Frontal cortex (tissue), 4 donors: ENCODE measurements around the gene TEDC1. TPM values are rescaled to one million over a fixed set of nuclear protein-coding genes. Genes with fewer than 3 reads are reported as not detected.

ENCODE experiments used
- DNase-seq, 2 donors: peaks; one replicate each; pipeline ENCODE4 v3.0.0; 2012; ENCODE audit warnings: low spot score in 2 of 2
- FAIRE-seq: peaks from 2 replicates; lab custom pipeline; 2012; peaks lifted over from hg19 to GRCh38; lab: Jason Lieb, UNC
- total RNA-seq: library from RNA; depleted of rRNA; stranded (reverse); fragments of >200 nt; gene quantifications from one replicate; pipeline ENCODE4 v1.2.3, GENCODE V29; 2014
- donor health status: control.
- donor health status: control.
- donor health status: control.

TEDC1 gene
- total RNA-seq, 1 donor from 2014 or later = 5.7 TPM

DNA sequence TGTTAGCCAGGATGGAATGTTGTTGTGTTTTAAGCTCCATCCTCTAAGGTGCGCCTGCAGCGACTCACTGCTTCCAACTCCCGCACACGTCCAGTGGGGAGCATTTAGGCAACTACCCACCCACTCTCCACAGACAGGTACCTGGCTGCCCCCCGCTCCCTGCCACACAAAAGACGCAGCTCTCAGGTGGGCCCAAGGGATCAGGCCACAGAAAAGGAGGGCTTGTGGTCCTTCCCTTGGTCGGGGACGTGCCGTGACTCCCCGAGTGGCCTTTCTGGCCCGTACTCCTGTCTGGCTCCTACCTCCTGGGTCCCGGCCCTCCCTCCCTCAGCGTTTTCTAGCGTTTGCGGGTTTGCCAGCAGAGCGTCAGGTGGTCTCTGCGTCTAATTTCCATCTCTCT is 16.2 kb downstream of the TEDC1 start:
- no peak for DNase-seq
- no peak for FAIRE-seq

DNA sequence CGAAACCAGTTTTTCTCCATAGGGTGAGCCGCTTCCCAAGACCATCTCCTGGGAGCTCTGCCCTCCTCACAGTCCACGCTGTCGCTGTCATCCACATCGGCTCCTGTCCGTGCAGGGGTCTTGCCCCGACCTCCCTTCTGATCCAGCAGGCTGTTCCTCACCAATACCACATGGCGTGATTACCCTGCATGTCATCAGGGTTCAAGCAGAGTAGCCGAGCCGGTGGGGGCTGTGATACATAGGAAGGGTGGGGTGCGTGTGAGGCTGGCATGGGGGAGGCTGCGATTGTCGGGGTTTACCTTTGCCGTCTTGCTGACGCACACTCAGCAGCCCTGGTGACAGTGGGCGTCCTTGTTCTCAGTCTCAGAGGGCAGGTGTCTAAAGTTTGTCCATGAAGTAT is 17.0 kb downstream of the TEDC1 start:
- DNase-seq (no peak), FAIRE-seq (no peak)

DNA sequence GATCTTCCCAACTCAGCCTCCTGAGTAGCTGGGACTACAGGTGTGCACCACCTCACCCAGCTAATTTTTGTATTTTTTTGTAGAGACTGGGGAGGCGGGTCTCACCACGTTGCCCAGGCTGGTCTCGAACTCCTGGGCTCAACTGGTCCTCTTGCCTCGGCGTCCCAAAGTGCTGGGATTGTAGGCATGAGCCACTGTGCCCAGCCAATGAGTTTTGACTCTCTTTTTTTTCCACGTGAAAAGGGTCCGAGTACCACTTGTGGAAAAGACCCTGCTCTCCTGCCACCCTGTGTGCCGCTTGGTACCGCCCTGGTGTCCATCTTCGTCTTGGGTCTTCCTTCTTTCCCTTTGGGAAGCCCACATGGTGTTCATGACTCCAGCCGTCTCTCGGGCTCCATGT is 17.6 kb downstream of the TEDC1 start:
- FAIRE-seq (no peak), DNase-seq (no peak)

DNA sequence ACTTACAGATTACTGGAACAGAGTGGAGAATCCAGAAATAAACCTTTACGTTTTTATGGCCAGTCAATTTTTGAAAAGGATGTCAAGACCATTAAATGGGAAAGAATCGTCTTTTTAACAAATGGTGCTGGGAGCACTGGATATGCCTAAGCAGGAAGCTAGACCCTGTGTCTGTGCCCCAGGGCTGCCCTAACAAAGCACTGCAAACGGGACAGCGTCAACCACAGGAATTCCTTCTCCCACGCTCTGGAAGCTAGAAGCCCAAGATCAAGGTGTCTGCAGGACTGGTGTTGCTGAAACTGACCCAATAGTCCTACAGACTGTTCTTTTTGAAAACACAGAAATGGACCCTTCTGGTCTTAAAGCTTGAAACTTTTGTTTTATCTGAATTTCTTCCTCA is 26.1 kb downstream of the TEDC1 start:
- DNase-seq (no peak), FAIRE-seq (no peak)

DNA sequence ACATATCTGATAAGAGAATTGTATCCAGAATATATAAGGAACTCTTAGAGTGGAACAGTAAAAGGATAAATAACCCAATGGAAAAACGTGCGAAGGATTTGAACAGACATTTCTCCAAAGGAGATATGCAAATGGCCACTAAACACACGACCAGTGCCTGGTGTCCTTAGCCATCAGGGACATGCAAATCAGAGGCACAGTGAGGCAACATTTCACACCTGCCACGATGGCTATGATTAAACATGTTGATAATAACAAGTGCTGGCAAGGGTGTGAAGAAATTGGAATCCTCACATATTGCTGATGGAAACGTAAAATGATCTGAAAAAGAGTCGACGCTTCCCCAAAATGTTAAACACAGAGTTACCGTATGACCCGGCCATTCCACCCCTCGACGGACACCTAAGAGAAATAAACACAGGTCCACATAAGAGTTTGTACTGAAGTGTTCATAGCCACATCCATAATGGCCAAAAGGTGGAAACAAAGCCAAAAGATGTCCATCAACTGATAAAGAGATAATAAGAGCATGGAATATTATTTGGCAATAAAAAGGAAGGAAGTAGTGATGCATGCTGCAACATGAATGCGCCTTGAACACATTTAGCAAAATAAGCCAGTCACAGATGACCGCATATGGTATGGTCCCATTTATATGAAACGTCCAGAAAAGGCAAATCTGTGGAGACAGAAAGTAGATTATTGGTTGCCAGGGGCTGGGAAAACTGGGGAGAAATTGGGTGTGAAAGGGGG is 29.1 kb downstream of the TEDC1 start:
- no peak for FAIRE-seq
- no peak for DNase-seq

DNA sequence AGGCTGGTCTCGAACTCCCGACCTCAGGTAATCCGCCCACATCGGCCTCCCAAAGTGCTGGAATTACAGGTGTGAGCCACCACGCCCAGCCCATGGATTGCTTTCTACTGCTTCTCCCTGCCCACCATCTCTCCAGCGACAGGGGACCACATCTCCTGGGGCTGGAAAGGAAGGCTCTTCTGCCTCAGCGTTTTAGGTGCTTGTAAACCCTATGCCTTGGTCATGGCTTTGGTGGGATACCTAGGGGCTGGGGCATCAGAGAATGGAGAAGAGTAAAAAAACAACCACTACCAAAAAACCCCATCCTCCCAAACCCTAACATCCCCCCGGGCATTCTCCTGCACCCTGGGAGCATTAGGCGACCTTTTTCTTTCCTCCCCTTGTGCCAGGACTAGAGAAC is 34.3 kb downstream of the TEDC1 start:
- no peak for FAIRE-seq

DNA sequence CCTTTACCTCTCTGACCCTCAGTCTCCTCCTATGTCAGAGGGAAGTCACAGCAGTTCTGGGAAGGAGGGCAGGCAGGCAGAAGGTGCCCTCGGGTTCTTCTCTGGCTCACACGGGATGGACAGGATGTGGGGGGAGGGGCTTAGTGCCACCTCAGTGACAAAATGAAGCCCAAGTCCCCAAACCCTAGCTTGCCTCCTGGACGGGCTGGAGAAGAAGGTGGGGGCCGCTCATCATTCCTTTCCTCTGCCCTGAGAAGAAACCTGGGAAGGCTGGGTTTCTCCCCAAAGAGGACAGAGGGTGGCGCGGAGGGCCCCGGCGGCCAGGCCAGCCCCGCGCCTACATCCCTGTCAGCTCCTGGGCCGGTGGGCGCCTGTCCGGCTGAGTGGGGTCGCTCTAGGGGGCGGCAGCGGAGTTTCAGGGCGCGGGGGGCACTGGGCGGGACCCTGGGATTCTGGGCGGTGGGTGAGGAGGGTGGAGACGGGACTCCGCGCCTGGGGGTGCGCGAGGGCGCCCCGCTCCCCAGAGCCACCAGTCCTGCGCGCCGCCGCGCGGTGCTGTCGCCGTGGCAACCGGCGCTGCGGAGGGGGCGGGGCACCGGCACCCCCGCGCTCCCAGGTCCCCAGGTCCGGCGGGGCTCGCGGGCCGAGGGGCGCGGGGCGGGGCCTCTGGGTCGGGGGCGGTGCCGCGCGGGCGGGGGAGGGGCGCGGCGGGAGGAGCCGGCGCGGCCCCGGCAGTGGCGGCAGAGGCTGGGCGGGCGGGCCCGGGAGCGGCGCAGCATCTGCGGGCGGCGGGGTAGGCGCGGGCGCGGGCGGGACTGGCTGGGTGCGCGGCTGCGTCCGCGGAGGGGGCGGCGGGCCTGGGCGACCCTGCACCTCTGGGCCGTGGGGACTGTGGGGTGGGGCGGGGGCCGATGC is 35.1 kb downstream of the TEDC1 start, which contains the start of gene TMEM121:
TMEM121 (plus strand) TSS at position 723 of the 915 bp plus-strand sequence. CDS start 2,252 bp downstream, outside the sequence.
- FAIRE-seq (no peak), DNase-seq (peak; percentile 85 to 86)

More for the DNA sequence above, 34.3 kb downstream of the TEDC1 start:
- no peak for DNase-seq

DNA sequence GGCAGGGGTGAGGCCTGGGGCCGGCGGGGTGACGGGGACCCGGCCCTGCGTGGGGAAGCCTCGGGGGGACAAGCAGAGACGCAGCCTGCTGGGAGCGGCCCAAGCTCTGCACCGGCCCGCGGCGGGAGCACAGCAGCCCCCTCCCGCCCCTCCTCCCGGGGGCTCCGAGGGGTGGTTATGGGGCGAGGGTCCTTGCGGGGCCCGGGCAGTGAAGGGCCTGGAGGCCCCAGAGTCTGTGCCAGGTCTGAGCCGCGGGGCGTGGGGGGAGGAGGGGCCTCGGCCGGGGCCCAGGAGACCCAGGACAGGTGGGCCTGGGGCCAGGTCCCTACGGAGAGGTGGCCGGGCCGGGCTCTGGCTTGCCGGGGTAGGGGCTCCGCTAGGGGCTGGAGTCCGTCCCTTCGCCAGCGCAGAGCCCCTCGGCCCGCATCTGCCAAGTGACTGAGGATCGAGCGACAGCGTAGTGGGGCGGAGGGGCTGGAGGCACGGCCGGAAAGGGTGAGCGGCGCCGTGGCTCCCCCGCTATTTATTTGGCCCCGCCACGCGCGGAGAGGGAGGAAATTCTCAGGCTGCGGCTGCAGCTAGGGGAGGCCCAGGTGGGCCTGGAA is 35.8 kb downstream of the TEDC1 start:
- DNase-seq = peak in 1 of 2 donors; percentile 64
- no peak for FAIRE-seq

DNA sequence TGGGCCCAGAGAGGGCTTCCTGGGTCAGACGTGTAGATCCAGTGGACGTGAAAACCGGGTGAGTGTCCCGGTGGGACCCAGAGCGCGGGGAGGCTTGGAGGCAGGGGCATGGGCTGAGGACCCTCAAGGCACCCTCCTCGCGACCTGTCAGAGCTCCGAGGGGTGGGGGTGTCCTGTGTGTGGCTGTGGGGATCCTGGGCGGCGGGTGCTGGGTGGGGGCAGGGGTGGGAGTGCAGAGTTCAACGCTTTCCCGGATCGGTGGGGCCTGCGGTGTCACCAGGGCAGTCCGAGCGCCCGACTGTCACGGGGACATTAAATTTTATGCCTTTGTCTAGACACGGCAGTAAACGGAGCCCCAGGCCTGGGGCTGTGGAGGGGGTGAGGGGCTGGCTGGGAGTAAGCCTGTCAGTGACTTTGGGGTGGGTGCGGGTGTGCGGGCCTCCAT is 36.4 kb downstream of the TEDC1 start:
- FAIRE-seq (no peak), DNase-seq (no peak)

DNA sequence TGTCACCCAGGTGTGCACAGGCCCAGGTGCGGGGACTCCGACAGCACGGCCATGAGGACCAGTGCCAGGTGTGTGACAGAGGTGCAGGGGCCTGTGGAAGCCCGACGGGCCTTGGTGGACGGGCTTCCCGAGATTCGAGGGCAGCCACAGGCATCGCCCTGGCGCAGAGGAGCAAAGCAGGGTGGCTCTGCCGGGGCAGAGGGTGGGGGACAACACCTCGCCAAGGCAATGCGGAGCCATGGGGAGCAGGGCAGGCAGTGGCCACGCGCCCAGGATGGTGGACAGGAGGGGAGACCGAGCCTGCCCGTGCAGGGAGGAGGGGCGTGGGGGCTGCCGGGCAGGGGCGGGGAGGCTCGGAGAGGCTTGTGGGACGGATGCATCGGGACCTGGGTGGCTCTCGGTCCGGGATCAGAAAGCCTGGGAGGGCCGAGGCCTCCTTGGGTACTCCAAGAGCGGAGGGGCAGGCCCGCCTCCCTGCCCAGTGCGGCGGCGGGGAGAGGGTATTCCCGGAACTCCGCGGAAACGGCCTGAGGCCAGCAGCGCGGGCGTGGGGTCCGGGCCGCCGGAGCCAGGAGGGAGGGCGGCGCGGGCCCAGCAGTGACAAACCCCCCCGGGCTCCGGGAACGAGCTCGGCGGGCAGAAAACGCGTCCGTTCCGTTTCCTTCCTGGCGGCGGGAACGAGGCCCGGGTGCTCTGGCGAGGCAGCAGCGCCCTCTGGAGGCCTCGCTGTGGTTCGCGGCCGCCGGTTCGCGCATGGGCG is 37.0 kb downstream of the TEDC1 start:
- FAIRE-seq = no peak
- peak; percentile 95 to 97 for DNase-seq

DNA sequence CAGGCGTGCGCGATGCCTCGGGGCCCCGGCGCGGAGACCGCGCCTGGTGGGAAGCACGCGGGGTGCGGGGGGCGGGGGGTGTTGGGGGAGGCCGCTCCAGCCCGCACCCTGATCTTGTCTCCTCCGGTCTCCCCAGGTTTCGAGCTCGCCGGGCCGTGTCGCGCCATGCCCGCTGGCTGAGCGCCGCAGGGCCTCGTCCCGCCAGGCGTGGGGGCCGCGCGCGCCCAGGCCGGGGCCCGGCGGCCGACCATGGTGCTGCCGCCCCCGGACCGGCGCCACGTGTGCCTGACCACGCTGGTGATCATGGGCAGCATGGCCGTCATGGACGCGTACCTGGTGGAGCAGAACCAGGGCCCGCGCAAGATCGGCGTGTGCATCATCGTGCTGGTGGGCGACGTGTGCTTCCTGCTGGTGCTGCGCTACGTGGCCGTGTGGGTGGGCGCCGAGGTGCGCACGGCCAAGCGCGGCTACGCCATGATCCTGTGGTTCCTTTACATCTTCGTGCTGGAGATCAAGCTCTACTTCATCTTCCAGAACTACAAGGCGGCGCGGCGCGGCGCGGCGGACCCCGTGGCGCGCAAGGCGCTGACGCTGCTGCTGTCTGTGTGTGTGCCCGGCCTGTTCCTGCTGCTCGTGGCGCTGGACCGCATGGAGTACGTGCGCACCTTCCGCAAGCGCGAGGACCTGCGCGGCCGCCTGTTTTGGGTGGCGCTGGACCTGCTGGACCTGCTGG is 37.7 kb downstream of the TEDC1 start:
- DNase-seq = peak in 1 of 2 donors; percentile 63
- FAIRE-seq = no peak

DNA sequence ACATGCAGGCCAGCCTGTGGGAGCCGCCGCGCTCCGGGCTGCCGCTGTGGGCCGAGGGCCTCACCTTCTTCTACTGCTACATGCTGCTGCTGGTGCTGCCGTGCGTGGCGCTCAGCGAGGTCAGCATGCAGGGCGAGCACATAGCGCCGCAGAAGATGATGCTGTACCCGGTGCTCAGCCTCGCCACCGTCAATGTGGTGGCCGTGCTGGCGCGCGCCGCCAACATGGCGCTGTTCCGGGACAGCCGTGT is 38.2 kb downstream of the TEDC1 start:
- FAIRE-seq (no peak), DNase-seq (no peak)

DNA sequence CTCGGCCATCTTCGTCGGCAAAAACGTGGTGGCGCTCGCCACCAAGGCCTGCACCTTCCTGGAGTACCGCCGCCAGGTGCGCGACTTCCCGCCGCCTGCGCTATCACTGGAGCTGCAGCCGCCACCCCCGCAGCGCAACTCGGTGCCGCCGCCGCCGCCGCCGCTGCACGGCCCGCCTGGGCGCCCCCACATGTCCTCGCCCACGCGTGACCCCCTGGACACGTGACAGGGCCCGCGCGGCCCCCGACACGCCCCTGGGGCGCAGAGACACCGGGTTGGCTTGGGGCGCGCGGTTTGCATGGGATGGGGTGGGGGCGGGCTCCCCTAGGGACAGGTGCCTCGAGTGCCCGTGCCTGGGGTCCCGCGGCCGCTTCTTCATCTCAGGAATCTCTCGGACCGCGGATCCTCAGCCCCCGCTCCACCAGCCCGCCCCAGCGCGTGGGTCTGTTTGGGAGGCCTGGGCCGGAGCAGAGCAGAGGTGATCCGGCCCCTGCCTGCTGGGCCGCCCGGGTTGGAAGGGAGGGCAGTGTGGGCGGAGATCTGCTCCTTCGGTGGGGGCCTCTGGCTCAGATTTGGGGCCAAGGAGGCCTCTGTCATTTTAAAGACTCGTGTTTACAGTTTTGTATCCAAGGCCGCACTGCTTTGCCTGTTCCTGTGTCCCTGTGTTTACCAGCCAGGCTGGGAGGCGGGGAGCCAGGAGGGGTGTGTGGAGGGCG is 38.7 kb downstream of the TEDC1 start:
- FAIRE-seq (no peak), DNase-seq (no peak)

DNA sequence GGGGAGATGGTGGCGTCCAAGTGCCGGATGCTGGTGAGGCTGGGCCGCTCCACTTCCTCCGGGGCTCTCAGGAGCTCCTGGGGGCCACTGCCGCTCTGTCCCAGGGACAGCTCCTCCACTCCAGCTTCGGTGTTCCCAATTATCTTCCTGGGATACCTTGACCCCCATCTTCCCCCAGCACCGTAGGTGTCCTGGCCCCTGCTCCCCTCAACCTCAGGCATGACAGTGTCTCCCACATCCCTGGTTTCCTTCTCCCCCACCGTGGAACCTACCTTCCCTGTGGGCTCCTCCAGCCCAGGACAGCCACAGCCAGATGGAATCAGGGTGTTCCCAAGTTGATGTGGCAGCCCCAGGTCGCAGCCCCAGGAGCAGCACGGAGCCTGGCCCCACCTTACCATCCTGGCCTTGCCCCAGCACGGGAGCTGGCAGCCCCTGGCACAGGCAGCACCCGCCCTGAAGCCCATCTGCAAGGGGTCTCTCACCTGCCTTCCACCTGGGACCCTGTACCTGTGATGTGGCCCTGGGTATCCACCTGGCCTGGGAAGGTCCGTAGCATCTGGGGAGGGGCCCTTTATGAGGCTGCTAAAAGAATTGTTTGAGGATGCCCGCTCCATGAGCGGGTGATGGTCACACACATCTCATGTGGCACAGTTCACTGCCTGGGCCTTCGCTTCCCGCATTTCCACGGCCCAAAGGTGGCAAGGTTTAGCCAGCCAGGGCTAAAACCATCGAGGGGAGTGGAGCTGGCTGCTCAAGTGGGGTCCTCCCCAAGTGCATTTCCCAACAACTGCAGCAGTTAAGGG is 39.4 kb downstream of the TEDC1 start:
- FAIRE-seq = no peak

DNA sequence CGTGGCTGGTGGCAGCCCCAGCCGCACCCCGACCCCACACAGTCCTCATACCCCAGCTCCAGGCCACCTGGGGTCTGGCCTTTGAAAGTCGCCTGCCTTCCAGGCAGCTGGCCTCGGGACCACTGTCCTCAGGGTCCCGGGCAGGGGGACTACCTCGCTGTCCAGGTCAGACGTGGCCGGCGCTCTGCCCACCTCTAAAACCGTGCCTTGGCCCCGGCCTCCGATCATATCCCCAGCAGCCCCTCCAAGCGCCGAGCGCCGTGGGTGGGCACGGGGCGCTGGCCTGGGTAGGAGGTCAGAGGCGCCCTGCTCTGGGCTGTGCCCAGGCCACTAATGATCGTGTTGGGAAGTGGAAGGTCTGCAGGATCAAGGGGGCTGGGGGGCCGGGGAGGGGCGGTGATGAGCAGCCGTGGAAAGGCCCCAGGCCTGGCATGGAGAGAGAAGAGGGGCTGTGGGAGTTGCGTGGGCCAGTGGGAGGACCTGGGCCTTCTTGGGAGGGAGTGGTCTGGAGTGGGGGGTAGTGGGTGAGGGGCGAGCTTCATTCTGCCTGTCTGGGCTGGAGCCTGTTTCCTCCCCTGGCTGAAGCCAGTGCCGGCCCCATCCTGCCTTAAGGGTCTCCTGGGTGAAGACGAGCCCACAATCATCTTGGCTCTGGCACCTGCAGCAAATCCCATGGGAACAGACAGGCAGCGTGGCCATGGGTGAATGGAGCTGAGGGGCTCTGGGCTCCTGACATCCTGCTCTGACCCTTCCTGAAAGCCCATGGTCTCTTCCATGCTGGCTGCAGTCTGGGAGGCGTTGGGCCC is 40.2 kb downstream of the TEDC1 start:
- FAIRE-seq = no peak
- DNase-seq = no peak

More for the DNA sequence above, 39.4 kb downstream of the TEDC1 start:
- DNase-seq = no peak

DNA sequence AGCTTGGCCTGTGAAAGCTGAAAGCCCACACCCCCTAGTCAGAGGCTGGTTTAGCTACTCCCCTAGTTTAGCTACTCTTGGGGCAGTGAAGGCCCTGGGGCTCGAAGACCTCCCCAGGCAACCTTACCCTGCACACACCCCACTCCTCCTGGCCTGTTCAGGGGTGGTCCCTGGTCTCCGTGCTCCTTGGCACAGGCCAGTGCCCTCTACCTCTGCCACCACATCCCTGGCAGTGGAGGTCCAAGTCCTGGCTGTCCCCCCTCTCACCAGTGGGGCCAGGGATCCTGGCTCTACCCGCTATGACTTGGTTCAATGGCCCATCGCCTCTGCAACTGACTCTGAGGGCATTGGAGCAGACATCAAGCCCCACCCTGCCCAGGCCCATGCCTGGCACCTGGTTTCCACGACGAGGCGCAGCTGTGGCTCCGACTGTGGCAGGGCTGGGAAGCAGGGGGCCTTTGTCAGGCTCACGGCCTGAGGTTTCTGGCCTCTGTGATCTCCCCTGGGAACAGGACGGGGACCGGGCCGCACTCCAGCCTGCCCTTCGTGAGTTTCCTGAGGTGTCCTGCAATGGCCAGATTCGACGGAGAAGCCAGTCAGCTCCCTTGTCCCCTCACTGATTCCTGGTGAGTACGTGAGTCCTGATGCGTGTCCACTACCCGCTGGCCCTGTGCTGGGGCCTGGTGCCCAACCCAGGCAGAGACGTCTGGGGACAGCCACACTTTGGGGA is 41.0 kb downstream of the TEDC1 start:
- FAIRE-seq = no peak

More for the DNA sequence above, 41.0 kb downstream of the TEDC1 start:
- no peak for DNase-seq
